MM.1S (cell line): ENCODE results near the gene PLS1.

Experiments used
- EZH2 ChIP-seq: fragments of 300-600 bp; sonication (generic); optimal IDR thresholded peaks from 2 replicates; pipeline ENCODE3; 2017; ENCODE audit warnings: low read depth, mild to moderate bottlenecking, antibody characterized with exemption, low read length, mixed read lengths
- EZH2phosphoT487 ChIP-seq: fragments of 300-600 bp; sonication (generic); IDR thresholded peaks from 2 replicates; pipeline ENCODE4 v1.6.1; 2018; ENCODE audit warnings: antibody characterized with exemption, low read length

- TF ChIP-seq EZH2 (no peak), EZH2phosphoT487 (no peak)
Observed at GRCh38 chr3:142595951-142596725, at the start of gene PLS1.
